CD1c-positive myeloid dendritic cell (primary cell): ENCODE measurements around the gene FTL.
"Not testable (repeated sequence)": the region's sequence is repeated elsewhere in the genome, so short reads cannot be mapped to it uniquely, and the experiment has no call there.

ENCODE experiments used
- DNase-seq: peaks from one replicate; pipeline ENCODE4 v3.0.0-alpha.2; 2016; ENCODE audit errors: extremely low spot score

Gene FTL

DNA sequence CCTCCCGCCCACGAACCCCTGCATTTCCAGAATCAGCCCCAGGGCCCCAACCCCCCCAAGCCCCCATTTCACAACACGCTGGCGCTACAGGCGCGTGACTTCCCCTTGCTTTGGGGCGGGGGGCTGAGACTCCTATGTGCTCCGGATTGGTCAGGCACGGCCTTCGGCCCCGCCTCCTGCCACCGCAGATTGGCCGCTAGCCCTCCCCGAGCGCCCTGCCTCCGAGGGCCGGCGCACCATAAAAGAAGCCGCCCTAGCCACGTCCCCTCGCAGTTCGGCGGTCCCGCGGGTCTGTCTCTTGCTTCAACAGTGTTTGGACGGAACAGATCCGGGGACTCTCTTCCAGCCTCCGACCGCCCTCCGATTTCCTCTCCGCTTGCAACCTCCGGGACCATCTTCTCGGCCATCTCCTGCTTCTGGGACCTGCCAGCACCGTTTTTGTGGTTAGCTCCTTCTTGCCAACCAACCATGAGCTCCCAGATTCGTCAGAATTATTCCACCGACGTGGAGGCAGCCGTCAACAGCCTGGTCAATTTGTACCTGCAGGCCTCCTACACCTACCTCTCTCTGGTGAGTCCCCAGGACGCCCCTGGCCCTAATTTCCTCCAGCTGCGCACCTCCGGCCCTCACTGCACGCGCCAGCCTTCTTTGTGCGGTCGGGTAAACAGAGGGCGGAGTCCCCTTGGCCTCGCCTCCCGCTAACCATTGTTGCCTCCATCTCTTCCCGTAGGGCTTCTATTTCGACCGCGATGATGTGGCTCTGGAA is at the start of gene FTL:
Gene FTL (plus strand): TSS at position 270 of the 766 bp plus-strand sequence. CDS start 199 bp downstream, at position 469.
- peak; percentile 98 for DNase-seq

DNA sequence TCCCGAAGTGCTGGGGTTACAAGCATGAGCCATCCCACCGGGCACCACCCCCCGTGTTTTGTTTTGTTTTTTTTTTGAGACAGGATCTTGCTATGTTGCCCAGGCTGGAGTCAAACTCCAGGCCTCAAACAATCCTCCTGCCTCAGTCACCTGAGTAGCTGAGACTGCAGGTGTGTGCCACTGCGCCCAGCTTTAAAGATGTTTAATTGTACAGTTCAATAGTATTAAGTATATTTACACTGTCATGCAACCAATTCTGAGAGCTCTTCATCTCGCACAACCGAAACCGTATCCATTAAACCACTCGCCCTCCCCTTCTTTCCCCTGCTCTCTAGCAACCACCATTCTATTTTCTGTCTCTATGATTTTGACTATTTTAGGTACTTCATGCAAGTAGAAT is 49.4 kb upstream of the FTL start:
- no peak for DNase-seq

DNA sequence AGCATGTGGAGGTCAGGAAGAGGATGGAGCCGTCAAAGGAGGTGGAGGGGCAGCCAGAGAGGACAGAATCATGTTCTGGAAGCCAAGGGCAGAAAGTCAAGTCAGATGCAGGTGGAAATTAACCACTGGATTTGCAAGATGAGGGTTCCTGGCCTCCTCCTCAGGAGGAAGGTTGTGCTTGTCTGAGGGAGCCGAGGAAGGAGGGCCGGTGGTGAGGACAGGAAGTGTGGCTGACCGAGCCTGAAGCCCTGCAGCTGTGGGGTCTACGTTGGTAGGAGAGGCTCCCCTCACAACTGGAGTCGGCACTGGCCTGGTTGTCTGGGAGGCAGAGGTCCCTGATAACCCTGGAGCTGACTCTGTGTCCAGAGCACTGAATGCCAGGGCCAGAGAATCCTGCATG is 47.0 kb upstream of the FTL start:
- DNase-seq, result no peak

DNA sequence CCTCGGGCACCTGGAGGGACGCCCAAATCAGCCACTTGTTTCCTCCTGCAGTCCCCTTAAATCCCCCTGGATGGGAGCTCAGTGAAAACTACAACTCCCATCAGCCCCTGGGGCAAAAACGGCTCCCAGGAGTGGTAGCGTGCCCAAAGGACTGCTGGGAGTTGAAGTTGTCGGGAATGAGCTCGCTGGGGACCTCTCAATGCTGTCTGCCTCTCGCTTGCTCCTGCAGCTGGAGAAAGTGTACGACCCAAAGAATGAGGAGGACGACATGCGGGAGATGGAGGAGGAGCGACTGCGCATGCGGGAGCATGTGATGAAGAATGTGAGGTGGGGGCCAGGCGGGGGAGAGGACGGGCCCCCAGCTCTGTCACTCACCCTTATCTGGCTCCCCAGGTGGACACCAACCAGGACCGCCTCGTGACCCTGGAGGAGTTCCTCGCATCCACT is 46.3 kb upstream of the FTL start:
- peak; percentile 10 for DNase-seq

DNA sequence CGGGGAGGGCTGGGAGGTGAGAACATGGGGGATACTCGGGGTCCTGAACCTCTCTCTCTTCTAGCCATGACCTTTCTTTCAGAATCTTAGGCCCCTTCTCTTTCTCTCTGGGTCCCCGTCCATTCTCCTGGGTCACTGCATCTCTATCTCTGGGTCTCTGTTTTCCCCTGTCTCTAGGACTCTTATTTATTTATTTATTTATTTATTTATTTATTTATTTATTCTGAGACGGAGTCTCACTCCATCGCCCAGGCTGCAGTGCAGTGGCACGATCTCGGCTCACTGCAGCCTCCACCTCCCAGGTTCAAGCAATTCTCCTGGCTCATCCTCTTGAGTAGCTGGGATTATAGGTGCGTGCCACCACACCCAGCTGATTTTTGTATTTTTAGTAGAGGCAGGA is 45.8 kb upstream of the FTL start:
- DNase-seq, result not testable (repeated sequence)

DNA sequence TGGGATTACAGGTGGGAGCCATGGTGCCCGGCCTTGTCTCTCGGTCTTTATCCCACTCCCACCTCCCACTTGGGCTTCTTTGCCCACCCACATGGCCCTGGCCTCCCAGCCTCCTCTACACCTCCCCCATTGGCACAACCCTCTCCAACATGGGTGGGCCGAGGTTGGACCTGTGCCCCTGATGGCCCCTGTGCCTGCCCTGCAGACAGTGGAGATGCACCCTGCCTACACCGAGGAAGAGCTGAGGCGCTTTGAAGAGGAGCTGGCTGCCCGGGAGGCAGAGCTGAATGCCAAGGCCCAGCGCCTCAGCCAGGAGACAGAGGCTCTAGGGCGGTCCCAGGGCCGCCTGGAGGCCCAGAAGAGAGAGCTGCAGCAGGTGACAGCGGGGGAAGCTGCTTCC is 44.2 kb upstream of the FTL start:
- DNase-seq, result no peak

DNA sequence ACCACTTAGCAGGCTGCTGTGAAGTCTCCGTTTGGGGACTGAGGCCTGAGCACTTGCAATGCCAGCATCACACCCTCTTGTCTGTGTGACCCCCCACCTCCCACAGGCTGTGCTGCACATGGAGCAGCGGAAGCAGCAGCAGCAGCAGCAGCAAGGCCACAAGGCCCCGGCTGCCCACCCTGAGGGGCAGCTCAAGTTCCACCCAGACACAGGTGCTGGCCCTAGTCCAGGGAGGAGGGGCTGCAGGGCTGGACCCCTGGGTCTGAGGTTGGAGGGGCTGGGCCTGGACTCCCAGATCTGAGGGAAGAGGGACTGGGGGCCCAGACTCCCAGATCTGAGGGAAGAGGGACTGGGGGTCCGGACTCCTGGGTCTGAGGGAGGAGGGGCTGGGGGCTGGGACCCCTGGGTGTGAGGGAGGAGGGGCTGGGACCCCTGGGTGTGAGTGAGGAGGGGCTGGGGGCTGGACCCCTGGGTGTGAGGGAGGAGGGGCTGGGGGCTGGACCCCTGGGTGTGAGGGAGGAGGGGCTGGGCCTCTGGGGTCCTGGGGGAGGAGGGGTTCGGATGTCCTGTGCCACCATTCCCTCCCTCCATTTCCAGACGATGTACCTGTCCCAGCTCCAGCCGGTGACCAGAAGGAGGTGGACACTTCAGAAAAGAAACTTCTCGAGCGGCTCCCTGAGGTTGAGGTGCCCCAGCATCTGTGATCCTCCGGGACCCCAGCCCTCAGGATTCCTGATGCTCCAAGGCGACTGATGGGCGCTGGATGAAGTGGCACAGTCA is 43.2 kb upstream of the FTL start:
- no peak for DNase-seq

DNA sequence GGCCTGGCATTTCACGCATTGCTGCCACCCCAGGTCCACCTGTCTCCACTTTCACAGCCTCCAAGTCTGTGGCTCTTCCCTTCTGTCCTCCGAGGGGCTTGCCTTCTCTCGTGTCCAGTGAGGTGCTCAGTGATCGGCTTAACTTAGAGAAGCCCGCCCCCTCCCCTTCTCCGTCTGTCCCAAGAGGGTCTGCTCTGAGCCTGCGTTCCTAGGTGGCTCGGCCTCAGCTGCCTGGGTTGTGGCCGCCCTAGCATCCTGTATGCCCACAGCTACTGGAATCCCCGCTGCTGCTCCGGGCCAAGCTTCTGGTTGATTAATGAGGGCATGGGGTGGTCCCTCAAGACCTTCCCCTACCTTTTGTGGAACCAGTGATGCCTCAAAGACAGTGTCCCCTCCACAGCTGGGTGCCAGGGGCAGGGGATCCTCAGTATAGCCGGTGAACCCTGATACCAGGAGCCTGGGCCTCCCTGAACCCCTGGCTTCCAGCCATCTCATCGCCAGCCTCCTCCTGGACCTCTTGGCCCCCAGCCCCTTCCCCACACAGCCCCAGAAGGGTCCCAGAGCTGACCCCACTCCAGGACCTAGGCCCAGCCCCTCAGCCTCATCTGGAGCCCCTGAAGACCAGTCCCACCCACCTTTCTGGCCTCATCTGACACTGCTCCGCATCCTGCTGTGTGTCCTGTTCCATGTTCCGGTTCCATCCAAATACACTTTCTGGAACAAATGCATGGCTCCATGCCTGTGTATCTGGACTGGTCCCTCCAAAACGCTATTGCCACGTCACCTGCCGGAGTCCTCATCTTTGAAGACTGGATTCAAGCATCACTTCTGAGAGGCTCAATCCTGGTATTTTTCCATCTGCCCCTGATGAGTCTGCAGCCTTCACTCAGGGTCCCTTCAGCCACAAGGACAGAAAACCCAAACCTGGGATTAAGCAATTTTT is 42.3 kb upstream of the FTL start:
- no peak for DNase-seq

DNA sequence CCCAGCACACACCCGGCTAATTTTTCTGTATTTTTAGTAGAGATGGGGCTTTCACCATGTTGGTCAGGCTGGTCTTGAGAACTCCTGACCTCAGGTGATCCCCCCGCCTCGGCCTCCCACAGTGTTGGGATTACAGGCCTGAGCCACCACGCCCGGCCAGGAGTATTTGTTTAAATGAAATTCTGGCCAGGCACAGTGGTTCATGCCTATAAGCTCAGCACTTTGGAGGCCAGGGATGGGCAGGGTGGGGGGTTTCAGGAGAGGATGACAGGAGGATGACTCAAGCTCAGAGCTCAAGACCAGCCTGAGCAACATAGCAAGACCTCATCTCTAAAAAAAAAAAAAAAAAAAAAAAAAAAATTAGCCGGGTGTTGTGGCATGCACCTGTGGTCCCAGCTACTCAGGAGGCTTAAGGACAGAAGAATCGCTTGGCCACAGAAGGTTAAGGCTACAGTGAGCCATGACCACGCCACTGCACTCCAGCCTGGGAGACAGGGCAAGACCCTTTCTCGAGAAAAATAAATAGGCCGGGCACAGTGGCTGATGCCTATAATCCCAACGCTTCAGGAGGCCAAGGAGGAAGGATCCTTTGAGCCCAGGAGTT is 39.8 kb upstream of the FTL start:
- no peak for DNase-seq

DNA sequence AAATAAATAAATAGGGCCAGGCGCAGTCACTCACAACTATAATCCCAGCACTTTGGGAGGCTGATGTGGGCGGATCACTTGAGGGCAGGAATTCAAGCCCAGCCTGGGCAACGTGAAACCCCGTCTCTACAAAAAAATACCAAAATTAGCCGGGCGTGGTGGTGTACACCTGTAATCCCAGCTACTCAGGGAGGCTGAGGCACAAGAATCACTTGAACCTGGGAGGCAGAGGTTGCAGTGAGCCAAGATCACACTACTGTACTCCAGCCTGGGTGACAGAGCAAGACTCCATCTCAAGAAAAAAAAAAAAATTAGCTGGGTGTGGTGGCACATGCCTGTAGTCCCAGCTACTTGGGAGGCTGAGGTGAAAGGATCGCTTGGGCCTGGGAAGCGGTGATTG is 39.2 kb upstream of the FTL start:
- DNase-seq, result not testable (repeated sequence)

DNA sequence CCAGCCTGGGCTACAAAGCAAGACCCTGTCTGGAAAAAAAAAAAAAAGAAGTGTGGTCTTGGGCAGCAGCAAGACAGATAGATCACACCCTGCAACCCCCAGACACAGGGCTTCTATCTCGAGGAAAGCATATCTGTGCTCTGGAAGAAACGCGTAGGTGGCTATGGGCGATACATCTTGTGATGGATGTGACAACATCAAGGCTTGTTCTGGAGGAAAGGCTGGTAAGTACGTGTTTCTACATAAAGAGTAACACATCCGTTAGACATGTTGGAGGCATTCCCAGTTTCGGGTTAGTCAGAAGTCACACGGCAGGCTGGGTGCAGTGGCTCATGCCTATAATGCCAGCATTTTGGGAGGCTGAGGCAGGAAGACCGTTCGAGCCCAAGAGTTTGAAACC is 38.2 kb upstream of the FTL start:
- peak; percentile 92 for DNase-seq

DNA sequence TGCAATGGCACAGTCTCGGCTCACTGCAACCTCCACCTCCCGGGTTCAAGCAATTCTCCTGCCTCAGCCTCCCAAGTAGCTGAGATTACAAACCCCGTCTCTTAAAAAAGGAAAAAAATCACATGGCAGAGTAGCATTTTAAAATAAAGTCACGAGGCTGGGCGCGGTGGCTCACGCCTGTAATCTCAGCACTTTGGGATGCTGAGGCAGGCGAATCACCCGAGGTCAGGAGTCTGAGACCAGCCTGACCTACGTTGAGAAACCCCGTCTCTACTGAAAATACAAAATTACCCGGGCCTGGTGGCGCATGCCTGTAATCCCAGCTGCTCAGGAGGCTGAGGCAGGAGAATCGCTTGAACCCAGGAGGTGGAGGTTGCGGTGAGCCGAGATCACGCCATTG is 37.4 kb upstream of the FTL start:
- not testable (repeated sequence) for DNase-seq

DNA sequence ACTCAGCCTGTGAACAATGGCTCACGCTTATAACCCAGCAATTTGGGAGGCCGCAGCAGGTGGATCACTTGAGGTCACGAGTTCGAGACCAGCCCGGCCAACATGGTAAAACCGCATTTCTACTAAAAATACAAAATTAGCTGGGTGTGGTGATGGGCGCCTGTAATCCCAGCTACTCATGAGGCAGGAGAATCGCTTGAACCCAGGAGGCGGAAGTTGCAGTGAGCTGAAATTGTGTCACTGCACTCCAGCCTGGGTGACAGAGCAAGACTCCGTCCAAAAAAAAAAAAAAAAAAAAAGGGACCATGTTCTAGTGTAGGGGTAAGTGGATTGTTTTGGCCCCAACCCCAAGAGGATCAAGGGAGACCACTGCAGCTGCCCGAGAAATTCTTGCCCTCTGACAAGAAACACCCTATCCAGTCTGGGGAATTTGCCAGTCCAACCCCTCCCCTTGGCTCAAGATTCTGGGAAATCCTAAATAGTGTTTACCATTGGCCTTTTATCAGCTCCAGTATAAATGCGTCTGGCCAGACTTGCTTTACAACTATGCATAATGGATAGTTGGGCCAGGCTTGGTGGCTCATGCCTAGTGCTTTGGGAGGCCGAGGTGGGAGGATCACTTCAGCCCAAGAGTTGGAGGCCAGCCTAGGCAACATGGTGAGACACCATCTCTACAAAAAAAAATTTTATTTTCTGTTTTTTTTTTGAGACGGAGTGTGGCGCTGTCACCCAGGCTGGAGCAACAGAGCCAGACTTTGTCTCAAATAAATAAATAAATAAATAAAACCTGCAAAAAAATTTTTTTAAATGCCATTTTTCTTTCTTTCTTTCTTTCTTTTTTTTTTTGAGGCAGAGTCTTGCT is 36.7 kb upstream of the FTL start:
- no peak for DNase-seq

DNA sequence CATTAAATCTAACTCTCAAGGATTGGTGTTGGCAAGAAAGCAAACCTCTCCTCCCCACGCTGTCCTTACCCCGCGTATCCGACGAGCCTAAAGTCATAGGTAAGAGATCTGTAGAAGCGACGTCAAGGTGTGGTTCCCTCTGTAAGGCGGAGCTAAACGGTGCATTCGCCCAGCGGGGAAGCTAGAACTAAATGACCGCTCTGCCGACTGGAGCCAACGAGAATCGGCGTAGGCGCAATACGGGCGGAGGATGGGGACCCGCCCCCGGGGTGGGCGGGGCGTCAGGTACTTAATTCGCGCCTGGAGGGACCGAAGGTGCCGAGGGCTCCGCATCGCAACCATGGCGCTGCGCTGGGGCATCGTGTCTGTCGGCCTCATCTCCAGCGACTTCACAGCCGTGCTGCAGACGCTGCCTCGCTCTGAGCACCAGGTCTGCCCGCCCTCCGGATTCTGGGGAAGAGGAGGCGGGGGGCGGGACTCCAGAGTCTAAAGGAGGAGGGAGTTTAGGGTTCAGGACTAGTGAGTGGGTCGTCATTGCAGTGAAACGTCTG is 31.7 kb upstream of the FTL start, which contains the start of gene DHDH:
Gene DHDH (plus strand): TSS at position 318 of the 551 bp plus-strand sequence. CDS start 23 bp downstream, at position 341.
- DNase-seq, result peak; percentile 82

DNA sequence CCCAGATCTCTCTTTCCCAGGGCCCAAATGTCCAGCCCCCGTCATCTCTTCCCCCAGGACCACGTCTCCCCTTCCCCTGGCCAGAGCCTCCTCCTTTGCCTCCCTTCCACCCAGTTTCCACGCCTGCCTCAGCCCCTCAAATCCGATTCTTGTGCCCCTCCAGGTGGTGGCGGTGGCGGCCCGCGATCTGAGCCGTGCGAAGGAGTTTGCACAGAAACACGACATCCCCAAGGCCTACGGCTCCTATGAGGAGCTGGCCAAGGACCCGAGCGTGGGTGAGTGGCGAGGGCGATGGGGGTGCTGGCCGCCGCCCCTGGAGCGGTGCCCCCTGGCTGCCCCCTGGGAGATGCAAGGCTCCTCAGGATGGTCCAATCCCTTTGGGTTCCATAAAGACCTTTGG is 30.3 kb upstream of the FTL start:
- DNase-seq, result no peak

DNA sequence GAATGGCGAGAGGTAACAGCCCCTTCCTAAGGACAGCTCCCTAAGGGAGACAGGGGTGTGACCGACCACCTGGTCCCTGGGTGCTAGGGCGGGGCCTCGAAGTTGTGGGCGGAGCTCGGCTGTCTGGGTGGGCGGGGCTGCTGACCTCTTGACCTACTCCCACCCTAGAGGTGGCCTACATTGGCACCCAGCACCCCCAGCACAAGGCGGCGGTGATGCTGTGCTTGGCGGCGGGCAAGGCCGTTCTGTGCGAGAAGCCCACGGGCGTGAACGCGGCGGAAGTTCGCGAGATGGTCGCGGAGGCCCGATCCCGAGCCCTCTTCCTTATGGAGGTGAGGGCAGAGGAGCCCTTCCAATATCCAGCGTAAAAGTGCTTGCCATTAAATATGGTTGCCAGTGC is 29.2 kb upstream of the FTL start:
- DNase-seq, result no peak

DNA sequence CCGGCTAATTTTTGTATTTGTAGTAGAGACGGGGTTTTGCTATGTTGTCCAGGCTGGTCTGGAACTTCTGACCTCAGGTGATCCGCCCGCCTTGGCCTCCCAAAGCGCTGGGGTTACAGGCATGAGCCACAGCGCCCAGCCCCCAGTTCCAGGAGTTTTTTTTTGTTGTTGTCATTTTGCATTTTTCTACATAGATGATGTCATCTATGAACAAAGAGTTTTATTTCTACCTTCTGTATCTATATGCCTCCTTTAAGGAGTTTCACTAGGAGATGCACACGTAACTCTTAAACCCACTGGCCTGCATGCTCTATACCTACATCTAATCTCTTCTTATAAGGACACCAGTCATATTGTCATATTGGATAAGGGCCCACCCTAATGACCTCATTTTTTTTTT is 26.9 kb upstream of the FTL start:
- no peak for DNase-seq

DNA sequence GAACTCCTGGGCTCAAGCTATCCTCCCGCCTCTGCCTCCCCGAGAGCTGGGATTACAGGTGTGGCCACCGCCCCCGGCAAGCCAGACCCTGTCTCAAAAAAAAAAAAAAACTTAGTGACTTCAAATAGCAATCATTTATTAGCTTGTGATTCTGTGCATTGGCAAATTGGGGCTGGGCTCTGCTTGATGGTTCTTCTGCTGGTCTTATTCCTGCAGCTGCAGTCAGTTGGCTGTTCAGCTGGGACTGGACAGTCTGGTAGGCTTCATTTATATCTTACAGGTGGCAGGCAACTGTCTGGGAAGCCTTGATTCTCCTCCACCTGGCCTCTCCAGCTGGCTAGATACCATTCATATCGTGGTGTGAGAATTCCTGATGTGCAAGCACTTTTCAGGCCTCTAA is 24.2 kb upstream of the FTL start:
- no peak for DNase-seq

DNA sequence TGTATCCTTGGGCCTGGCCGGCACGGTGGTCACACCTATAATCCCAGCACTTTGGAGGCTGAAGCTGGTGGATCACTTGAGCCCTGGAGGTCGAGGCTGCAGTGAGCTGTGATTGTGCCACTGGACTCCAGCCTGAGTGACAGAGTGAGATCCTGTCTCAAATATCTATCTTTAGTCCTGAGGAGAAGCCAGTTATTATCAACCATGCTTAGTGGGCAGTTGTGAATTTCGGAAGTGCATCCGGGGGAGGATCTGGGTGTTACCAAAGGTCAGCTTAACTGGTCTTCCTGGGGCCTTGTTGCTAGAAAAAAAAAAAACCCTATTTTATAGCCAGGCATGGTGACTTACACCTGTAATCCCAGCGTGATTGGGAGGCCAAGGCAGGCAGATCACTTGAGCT is 22.0 kb upstream of the FTL start:
- no peak for DNase-seq

DNA sequence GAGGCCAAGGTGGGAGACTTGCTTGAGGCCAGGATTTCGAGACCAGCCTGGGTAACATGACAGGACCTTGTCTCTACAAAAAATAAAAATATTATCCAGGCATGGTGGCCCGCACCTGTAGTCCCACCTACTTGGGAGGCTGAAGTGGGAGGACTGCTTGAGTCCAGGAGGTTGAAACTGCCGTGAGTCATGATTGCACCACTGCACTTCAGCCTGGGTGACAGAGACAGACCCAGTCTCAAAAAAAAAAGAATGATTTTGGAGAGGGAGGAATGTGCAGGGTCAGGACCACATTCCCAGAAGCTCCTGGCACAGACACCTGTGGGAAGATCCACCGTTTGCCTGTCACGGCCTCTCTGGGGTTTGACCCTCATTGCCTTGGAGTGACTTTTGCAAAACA is 19.7 kb upstream of the FTL start:
- DNase-seq, result no peak
